ENCODE data around the gene CCDC69.

DNA sequence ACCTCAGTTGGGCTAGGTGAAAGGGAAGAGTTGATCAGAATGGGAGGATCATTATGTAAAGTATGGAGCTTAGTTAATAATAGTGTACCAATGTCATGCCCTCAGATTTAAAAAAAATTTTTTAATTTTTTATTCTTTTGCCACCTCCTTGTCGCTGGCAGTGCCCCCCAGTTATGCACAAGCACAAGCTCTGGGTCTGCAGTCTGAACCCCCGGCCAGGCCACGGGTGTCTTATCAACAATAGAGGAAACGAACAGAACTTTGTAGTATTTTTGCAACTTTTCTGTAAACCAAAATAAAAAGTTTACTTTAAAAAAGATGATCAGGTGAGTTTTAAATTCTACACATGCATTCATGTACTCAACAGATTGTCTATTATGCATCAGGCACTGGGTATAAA is 27.7 kb upstream of the CCDC69 start:
- TF ChIP-seq EZH2 (IDR thresholded peaks at IDR 0.05): no peak
- TF ChIP-seq, protein P1, sequence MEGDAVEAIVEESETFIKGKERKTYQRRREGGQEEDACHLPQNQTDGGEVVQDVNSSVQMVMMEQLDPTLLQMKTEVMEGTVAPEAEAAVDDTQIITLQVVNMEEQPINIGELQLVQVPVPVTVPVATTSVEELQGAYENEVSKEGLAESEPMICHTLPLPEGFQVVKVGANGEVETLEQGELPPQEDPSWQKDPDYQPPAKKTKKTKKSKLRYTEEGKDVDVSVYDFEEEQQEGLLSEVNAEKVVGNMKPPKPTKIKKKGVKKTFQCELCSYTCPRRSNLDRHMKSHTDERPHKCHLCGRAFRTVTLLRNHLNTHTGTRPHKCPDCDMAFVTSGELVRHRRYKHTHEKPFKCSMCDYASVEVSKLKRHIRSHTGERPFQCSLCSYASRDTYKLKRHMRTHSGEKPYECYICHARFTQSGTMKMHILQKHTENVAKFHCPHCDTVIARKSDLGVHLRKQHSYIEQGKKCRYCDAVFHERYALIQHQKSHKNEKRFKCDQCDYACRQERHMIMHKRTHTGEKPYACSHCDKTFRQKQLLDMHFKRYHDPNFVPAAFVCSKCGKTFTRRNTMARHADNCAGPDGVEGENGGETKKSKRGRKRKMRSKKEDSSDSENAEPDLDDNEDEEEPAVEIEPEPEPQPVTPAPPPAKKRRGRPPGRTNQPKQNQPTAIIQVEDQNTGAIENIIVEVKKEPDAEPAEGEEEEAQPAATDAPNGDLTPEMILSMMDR (IDR thresholded peaks at IDR 0.05): no peak

Measured in neural progenitor cell (in vitro differentiated cells).